SK-N-SH treated with all-trans-retinoic acid at 6 μM for 48 hours (cell line): ENCODE results near the gene COL4A2.

Experiments used
- ATAC-seq: fragments of 200-7000 bp; cut with Tn5 transposase; 3 replicates; pipeline ENCODE4 v1.9.1; 2020; ENCODE audit warnings: mild to moderate bottlenecking, moderate library complexity
- ARNTL ChIP-seq: fragments of 450-650 bp; formaldehyde crosslinking; IDR thresholded peaks from 2 replicates; pipeline ENCODE4 v1.5.0; 2020; ENCODE audit warnings: low read depth, mild to moderate bottlenecking, moderate library complexity, borderline replicate concordance
- CREB5 ChIP-seq: fragments of 250-450 bp; sonication (Bioruptor Pico); IDR thresholded peaks from 2 replicates; pipeline ENCODE4 v1.5.1; 2020; ENCODE audit warnings: low read depth, mild to moderate bottlenecking, moderate library complexity
- CSDC2 ChIP-seq: fragments of 250-450 bp; sonication (Bioruptor Pico); IDR thresholded peaks from 2 replicates; pipeline ENCODE4 v1.5.0; 2020; ENCODE audit warnings: mild to moderate bottlenecking, moderate library complexity
- GLIS3 ChIP-seq: fragments of 250-450 bp; sonication (Bioruptor Pico); IDR thresholded peaks from 2 replicates; pipeline ENCODE4 v1.5.0; 2020; ENCODE audit warnings: mild to moderate bottlenecking, moderate library complexity
- ISL1 ChIP-seq: fragments of 250-450 bp; sonication (Bioruptor Pico); IDR thresholded peaks from 2 replicates; pipeline ENCODE4 v2.1.2; 2022; ENCODE audit warnings: mild to moderate bottlenecking, moderate library complexity
- OSR1 ChIP-seq: fragments of 250-450 bp; sonication (Bioruptor Pico); IDR thresholded peaks from 2 replicates; pipeline ENCODE4 v1.8.0; 2022; ENCODE audit warnings: moderate library complexity, mild to moderate bottlenecking, inconsistent platforms
- PATZ1 ChIP-seq: fragments of 250-450 bp; sonication (Bioruptor Pico); IDR thresholded peaks from 2 replicates; pipeline ENCODE4 v1.8.0; 2020; ENCODE audit warnings: mild to moderate bottlenecking, moderate library complexity, borderline replicate concordance
- POU6F1 ChIP-seq: fragments of 250-450 bp; sonication (Bioruptor Pico); IDR thresholded peaks from 2 replicates; pipeline ENCODE4 v1.8.0; 2021; ENCODE audit warnings: low read depth, mild to moderate bottlenecking, moderate library complexity, borderline replicate concordance
- PPARA ChIP-seq: fragments of 250-450 bp; sonication (Bioruptor Pico); IDR thresholded peaks from 2 replicates; pipeline ENCODE4 v1.5.0; 2020; ENCODE audit warnings: mild to moderate bottlenecking, borderline replicate concordance
- RARB ChIP-seq: fragments of 250-450 bp; sonication (Bioruptor Pico); IDR thresholded peaks from 2 replicates; pipeline ENCODE4 v1.8.0; 2021; ENCODE audit warnings: mild to moderate bottlenecking, moderate library complexity
- SNAI2 ChIP-seq: fragments of 250-450 bp; sonication (Bioruptor Pico); IDR thresholded peaks from 2 replicates; pipeline ENCODE4 v1.5.0; 2020; ENCODE audit warnings: mild to moderate bottlenecking, moderate library complexity
- TCF4 ChIP-seq: fragments of 250-450 bp; sonication (Bioruptor Pico); IDR thresholded peaks from 2 replicates; pipeline ENCODE4 v1.8.0; 2021; ENCODE audit warnings: mild to moderate bottlenecking, moderate library complexity, borderline replicate concordance
- TOX ChIP-seq: fragments of 250-450 bp; sonication (Bioruptor Pico); IDR thresholded peaks from 2 replicates; pipeline ENCODE4 v1.8.0; 2021; ENCODE audit warnings: mild to moderate bottlenecking, moderate library complexity, borderline replicate concordance
- ZC3H10 ChIP-seq: fragments of 250-450 bp; sonication (Bioruptor Pico); IDR thresholded peaks from 2 replicates; pipeline ENCODE4 v1.5.1; 2021; ENCODE audit warnings: mild to moderate bottlenecking, moderate library complexity
- ZFP3 ChIP-seq: fragments of 250-450 bp; sonication (Bioruptor Pico); IDR thresholded peaks from 2 replicates; pipeline ENCODE4 v1.5.0; 2020; ENCODE audit warnings: mild to moderate bottlenecking, moderate library complexity
- ZFP30 ChIP-seq: fragments of 450-650 bp; formaldehyde crosslinking; IDR thresholded peaks from 2 replicates; pipeline ENCODE4 v1.5.0; 2022; ENCODE audit warnings: mild to moderate bottlenecking, moderate library complexity
- ZNF565 ChIP-seq: fragments of 450-650 bp; formaldehyde crosslinking; conservative IDR thresholded peaks from 2 replicates; pipeline ENCODE4 v1.5.0; 2020; ENCODE audit warnings: low read depth, mild to moderate bottlenecking, moderate library complexity
- ZNF70 ChIP-seq: fragments of 450-650 bp; formaldehyde crosslinking; IDR thresholded peaks from 2 replicates; pipeline ENCODE4 v1.5.0; 2020; ENCODE audit warnings: mild to moderate bottlenecking, moderate library complexity
- ZNF8 ChIP-seq: fragments of 450-650 bp; formaldehyde crosslinking; IDR thresholded peaks from 2 replicates; pipeline ENCODE4 v1.5.0; 2020; ENCODE audit warnings: mild to moderate bottlenecking, moderate library complexity
- TF ChIP-seq, protein P1 (sequence below): fragments of 250-450 bp; sonication (Bioruptor Pico); IDR thresholded peaks from 2 replicates; pipeline ENCODE4 v1.5.0; 2020; ENCODE audit warnings: mild to moderate bottlenecking, moderate library complexity
- TF ChIP-seq, protein P2 (sequence below): fragments of 250-450 bp; sonication (Bioruptor Pico); IDR thresholded peaks from 2 replicates; pipeline ENCODE4 v1.5.1; 2021; ENCODE audit warnings: mild to moderate bottlenecking, moderate library complexity

The COL4A2 gene

GRCh38 chr13:110471833-110472162 is 164.7 kb downstream of the COL4A2 start:
- TF ChIP-seq TOX (CRISPR knock-in tag) = no peak
- no peak for TF ChIP-seq GLIS3 (CRISPR knock-in tag)
- TF ChIP-seq ZC3H10 (CRISPR knock-in tag) = no peak
- TF ChIP-seq CREB5 (CRISPR knock-in tag) = no peak
- no peak for TF ChIP-seq PATZ1
- TF ChIP-seq TCF4 = no peak
- TF ChIP-seq OSR1 (CRISPR knock-in tag) = no peak
- TF ChIP-seq, protein P1, sequence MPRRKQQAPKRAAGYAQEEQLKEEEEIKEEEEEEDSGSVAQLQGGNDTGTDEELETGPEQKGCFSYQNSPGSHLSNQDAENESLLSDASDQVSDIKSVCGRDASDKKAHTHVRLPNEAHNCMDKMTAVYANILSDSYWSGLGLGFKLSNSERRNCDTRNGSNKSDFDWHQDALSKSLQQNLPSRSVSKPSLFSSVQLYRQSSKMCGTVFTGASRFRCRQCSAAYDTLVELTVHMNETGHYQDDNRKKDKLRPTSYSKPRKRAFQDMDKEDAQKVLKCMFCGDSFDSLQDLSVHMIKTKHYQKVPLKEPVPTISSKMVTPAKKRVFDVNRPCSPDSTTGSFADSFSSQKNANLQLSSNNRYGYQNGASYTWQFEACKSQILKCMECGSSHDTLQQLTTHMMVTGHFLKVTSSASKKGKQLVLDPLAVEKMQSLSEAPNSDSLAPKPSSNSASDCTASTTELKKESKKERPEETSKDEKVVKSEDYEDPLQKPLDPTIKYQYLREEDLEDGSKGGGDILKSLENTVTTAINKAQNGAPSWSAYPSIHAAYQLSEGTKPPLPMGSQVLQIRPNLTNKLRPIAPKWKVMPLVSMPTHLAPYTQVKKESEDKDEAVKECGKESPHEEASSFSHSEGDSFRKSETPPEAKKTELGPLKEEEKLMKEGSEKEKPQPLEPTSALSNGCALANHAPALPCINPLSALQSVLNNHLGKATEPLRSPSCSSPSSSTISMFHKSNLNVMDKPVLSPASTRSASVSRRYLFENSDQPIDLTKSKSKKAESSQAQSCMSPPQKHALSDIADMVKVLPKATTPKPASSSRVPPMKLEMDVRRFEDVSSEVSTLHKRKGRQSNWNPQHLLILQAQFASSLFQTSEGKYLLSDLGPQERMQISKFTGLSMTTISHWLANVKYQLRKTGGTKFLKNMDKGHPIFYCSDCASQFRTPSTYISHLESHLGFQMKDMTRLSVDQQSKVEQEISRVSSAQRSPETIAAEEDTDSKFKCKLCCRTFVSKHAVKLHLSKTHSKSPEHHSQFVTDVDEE (CRISPR knock-in tag) = no peak
- no peak for TF ChIP-seq ZNF565
- no peak for TF ChIP-seq CSDC2 (CRISPR knock-in tag)
- TF ChIP-seq ZFP3 (CRISPR knock-in tag) = no peak
- TF ChIP-seq ZNF70 (CRISPR knock-in tag) = no peak
- no peak for TF ChIP-seq PPARA (CRISPR knock-in tag)
- TF ChIP-seq POU6F1 = no peak
- no peak for TF ChIP-seq RARB (CRISPR knock-in tag)
- TF ChIP-seq ARNTL (CRISPR knock-in tag) = no peak
- ATAC-seq = no peak

GRCh38 chr13:110472904-110473563 is 165.9 kb downstream of the COL4A2 start:
- TF ChIP-seq ARNTL (CRISPR knock-in tag) = no peak
- no peak for TF ChIP-seq ISL1 (CRISPR knock-in tag)
- ATAC-seq = no peak

- TF ChIP-seq ISL1 (CRISPR knock-in tag) (no peak), ZNF8 (CRISPR knock-in tag) (no peak), ARNTL (CRISPR knock-in tag) (no peak), TOX (CRISPR knock-in tag) (no peak), POU6F1 (no peak)
- ATAC-seq = no peak
Observed at GRCh38 chr13:110474713-110475112, 167.6 kb downstream of the COL4A2 start.

DNA sequence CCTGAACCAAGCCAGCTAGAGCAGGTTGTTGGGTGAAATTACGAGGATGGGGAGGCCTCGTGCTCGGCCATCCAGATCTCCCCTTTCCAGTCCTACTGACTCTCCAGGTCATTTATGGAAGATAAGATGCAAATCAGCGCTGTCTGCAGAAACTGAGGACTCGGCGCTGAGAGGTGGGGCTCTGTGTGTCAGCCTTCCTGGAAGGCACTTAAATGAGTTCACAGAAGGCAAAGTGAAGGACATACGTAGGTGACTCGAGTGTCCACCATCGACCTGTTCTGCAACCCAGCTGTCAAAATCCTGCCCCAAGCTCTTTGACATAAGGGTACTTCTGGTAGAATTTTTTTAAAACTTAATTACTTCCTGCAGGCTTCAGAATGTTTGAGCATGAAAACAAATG is 168.0 kb downstream of the COL4A2 start:
- no peak for ATAC-seq
- TF ChIP-seq, protein P2, sequence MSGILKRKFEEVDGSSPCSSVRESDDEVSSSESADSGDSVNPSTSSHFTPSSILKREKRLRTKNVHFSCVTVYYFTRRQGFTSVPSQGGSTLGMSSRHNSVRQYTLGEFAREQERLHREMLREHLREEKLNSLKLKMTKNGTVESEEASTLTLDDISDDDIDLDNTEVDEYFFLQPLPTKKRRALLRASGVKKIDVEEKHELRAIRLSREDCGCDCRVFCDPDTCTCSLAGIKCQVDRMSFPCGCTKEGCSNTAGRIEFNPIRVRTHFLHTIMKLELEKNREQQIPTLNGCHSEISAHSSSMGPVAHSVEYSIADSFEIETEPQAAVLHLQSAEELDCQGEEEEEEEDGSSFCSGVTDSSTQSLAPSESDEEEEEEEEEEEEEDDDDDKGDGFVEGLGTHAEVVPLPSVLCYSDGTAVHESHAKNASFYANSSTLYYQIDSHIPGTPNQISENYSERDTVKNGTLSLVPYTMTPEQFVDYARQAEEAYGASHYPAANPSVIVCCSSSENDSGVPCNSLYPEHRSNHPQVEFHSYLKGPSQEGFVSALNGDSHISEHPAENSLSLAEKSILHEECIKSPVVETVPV (CRISPR knock-in tag) = no peak
- TF ChIP-seq PATZ1 = no peak
- TF ChIP-seq ZNF8 (CRISPR knock-in tag) = no peak
- TF ChIP-seq ZNF70 (CRISPR knock-in tag) = no peak
- TF ChIP-seq TCF4 = no peak
- TF ChIP-seq SNAI2 (CRISPR knock-in tag) = no peak
- TF ChIP-seq GLIS3 (CRISPR knock-in tag) = no peak
- no peak for TF ChIP-seq ZFP30
- TF ChIP-seq TOX (CRISPR knock-in tag) = no peak
